CD4-positive, alpha-beta memory T cell (primary cell): ENCODE results near the gene SCN5A. TPM values are rescaled to one million over a fixed set of nuclear protein-coding genes. Genes with fewer than 3 reads are reported as not detected.

ENCODE experiments used
- CTCF ChIA-PET: fragments of 350-600 bp; sonication (Branson Sonifier 250); formaldehyde crosslinking; loops from one replicate; lab custom pipeline; 2021; ENCODE audit warnings: inconsistent platforms; ENCODE audit not compliant: partially characterized antibody; lab: Charles Lee
- POLR2A ChIA-PET: fragments of 350-600 bp; sonication (Branson Sonifier 250); formaldehyde crosslinking; loops from one replicate; lab custom pipeline; 2021; ENCODE audit not compliant: partially characterized antibody; lab: Charles Lee
- DNase-seq, 5 donors: peaks; one replicate each; pipeline versions ENCODE4 v3.0.0 to v3.0.0-alpha.2; 2020 to 2022; ENCODE audit warnings: mixed read lengths in 1 of 5
- H3K27ac ChIP-seq: one replicate; pipeline ENCODE4 v1.7.0; 2013; ENCODE audit warnings: low read depth, low read length
- H3K27me3 ChIP-seq: 2 replicates; pipeline ENCODE4 v1.7.0; 2013; ENCODE audit warnings: mild to moderate bottlenecking, low read length, moderate library complexity; ENCODE audit not compliant: insufficient read depth
- H3K36me3 ChIP-seq: 2 replicates; pipeline ENCODE4 v1.7.0; 2013; ENCODE audit warnings: mild to moderate bottlenecking, low read length, moderate library complexity; ENCODE audit not compliant: insufficient read depth
- H3K4me1 ChIP-seq: 2 replicates; pipeline ENCODE4 v1.7.0; 2013; ENCODE audit warnings: mild to moderate bottlenecking, low read length, moderate library complexity; ENCODE audit not compliant: insufficient read depth
- H3K4me3 ChIP-seq, 2 donors: one replicate each; pipeline ENCODE4 v1.7.0; 2013; ENCODE audit warnings: low read length in 2 of 2, mild to moderate bottlenecking in 1 of 2
- H3K9me3 ChIP-seq, 2 donors: one replicate each; pipeline ENCODE4 v1.7.0; 2013; ENCODE audit warnings: low read length in 2 of 2, control low read depth in 1 of 2; ENCODE audit not compliant: control insufficient read depth in 1 of 2
- H3K27ac Mint-ChIP-seq, 7 donors: one replicate each; pipeline ENCODE4 v1.8.0; 2020 to 2021; ENCODE audit warnings: mixed read lengths in 7 of 7, mild to moderate bottlenecking in 6 of 7, inconsistent platforms in 3 of 7, moderate library complexity in 3 of 7
- H3K27me3 Mint-ChIP-seq, 2 donors: one replicate each; pipeline ENCODE4 v1.8.0; 2020 to 2021; ENCODE audit warnings: mixed read lengths in 2 of 2
- H3K36me3 Mint-ChIP-seq, 2 donors: one replicate each; pipeline ENCODE4 v1.8.0; 2020 to 2021; ENCODE audit warnings: mixed read lengths in 2 of 2, inconsistent platforms in 1 of 2, mild to moderate bottlenecking in 1 of 2
- H3K4me1 Mint-ChIP-seq, 4 donors: one replicate each; pipeline ENCODE4 v1.8.0; 2020 to 2021; ENCODE audit warnings: mixed read lengths in 4 of 4, mild to moderate bottlenecking in 1 of 4
- H3K4me3 Mint-ChIP-seq, 8 donors: one replicate each; pipeline ENCODE4 v1.8.0; 2020 to 2021; ENCODE audit warnings: mixed read lengths in 8 of 8, mild to moderate bottlenecking in 7 of 8, moderate library complexity in 6 of 8, inconsistent platforms in 3 of 8
- H3K9me3 Mint-ChIP-seq, 8 donors: one replicate each; pipeline ENCODE4 v1.8.0; 2020 to 2021; ENCODE audit warnings: mixed read lengths in 8 of 8, mild to moderate bottlenecking in 5 of 8, inconsistent platforms in 3 of 8, moderate library complexity in 1 of 8
- intact Hi-C: fragments of 100-400 bp; cut with micrococcal nuclease; formaldehyde crosslinking; loops from one replicate; pipeline ENCODE4 v1.15.1; 2023
- polyA plus RNA-seq, 2 donors: library from polyadenylated mRNA; unstranded; fragments of 300-500 nt; fragmentation: Illumina TruSeq; gene quantifications; one replicate each; pipeline ENCODE4 v1.2.3, GENCODE V29; 2021
- total RNA-seq, 2 experiments: library from RNA; stranded (reverse); gene quantifications; one replicate each; pipeline ENCODE4 v1.2.3, GENCODE V29; 2021

Gene SCN5A
- total and polyA plus RNA-seq, 4 experiments from 2014 or later, result 0.12 to 0.47 TPM; not detected in 2

- Mint-ChIP-seq H3K27me3 (no peaks in the 10 kb centered on the region), H3K27ac (peak overlapping the region in 2 of 7 donors; percentile 43 to 83), H3K4me1 (no peaks in the 10 kb centered on the region), H3K4me3 (no peak overlapping the region), H3K9me3 (no peaks in the 10 kb centered on the region), H3K36me3 (peaks cover 32 to 38% of the 10 kb centered on the region in 2 donors)
- intact Hi-C loops, result no loop called here
- Histone ChIP-seq H3K4me3 (no peak overlapping the region), H3K27me3 (no peaks in the 10 kb centered on the region), H3K27ac (no peak overlapping the region), H3K9me3 (no peaks in the 10 kb centered on the region), H3K36me3 (no peaks in the 10 kb centered on the region), H3K4me1 (no peaks in the 10 kb centered on the region)
- ChIA-PET CTCF (interaction anchor here (2.0 to 4.0 kb wide), 2 partner anchors 12 kb away, joined by 11 to 19 read pairs; no protein-coding TSS in a partner anchor), POLR2A (no interaction called here)
- no peak for DNase-seq
Measured at GRCh38 chr3:38533285-38533976, 116.1 kb downstream of the SCN5A start.

GRCh38 chr3:38532529-38532928 is 117.0 kb downstream of the SCN5A start:
- Histone ChIP-seq H3K4me3 (no peak overlapping the region), H3K27me3 (no peaks in the 10 kb centered on the region), H3K9me3 (no peaks in the 10 kb centered on the region), H3K4me1 (no peaks in the 10 kb centered on the region), H3K36me3 (no peaks in the 10 kb centered on the region), H3K27ac (no peak overlapping the region)
- Mint-ChIP-seq H3K27me3 (no peaks in the 10 kb centered on the region), H3K4me1 (peaks cover 0 to 1% (median 0%) of the 10 kb centered on the region in 4 donors), H3K36me3 (peaks cover 38 to 47% of the 10 kb centered on the region in 2 donors), H3K9me3 (no peaks in the 10 kb centered on the region), H3K27ac (no peak overlapping the region), H3K4me3 (no peak overlapping the region)
- CTCF ChIA-PET, result interaction anchor here (1.3 to 4.0 kb wide), 2 partner anchors 11 to 53 kb away, joined by 3 to 19 read pairs; no protein-coding TSS in a partner anchor
- POLR2A ChIA-PET, result no interaction called here
- intact Hi-C loops, result no loop called here
- no peak for DNase-seq

- no peaks in the 10 kb centered on the region for H3K9me3 ChIP-seq
- DNase-seq, result no peak
- H3K4me3 ChIP-seq, result no peak overlapping the region
- peaks cover 6% of the 10 kb centered on the region for H3K36me3 ChIP-seq
- intact Hi-C loops, result no loop called here
- no peak overlapping the region for H3K27ac ChIP-seq
- Mint-ChIP-seq H3K9me3 (no peaks in the 10 kb centered on the region), H3K36me3 (peaks cover 39 to 61% of the 10 kb centered on the region in 2 donors), H3K27ac (no peak overlapping the region), H3K4me1 (peaks cover 0 to 1% (median 0%) of the 10 kb centered on the region in 4 donors), H3K27me3 (no peaks in the 10 kb centered on the region), H3K4me3 (no peak overlapping the region)
- no peaks in the 10 kb centered on the region for H3K4me1 ChIP-seq
- CTCF ChIA-PET, result no interaction called here
- POLR2A ChIA-PET, result no interaction called here
- H3K27me3 ChIP-seq, result no peaks in the 10 kb centered on the region
Measured at GRCh38 chr3:38528457-38528856, 121.0 kb downstream of the SCN5A start.

DNA sequence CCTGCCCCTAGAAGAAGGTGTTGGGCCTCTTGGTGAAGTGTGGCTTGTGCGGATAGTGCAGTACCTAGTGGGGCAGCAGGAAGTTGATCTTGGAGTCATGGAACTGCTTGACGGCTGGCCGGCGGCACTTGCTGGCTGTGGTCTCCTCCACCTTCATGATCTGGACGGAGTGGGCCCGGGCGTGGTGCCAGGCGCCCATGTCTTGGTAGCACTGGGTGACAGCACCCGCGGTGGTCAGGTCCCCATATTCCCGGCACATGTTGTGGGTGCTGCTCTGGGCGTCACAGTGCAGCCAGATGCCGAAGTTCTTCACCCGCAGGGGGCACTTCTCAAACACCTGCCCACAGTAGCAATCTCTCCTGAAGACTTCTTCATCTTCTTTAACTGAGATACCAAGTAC is 122.7 kb downstream of the SCN5A start:
- Histone ChIP-seq H3K4me1 (no peaks in the 10 kb centered on the region), H3K36me3 (peaks cover 6% of the 10 kb centered on the region), H3K27ac (no peak overlapping the region), H3K9me3 (no peaks in the 10 kb centered on the region), H3K4me3 (no peak overlapping the region), H3K27me3 (no peaks in the 10 kb centered on the region)
- Mint-ChIP-seq H3K27ac (no peak overlapping the region), H3K36me3 (peaks cover 36 to 62% of the 10 kb centered on the region in 2 donors), H3K9me3 (no peaks in the 10 kb centered on the region), H3K4me1 (peaks cover 0 to 1% (median under 1%) of the 10 kb centered on the region in 4 donors), H3K4me3 (no peak overlapping the region), H3K27me3 (no peaks in the 10 kb centered on the region)
- no peak for DNase-seq
- CTCF ChIA-PET, result interaction anchor here (1.3 to 9.3 kb wide), 3 partner anchors 108 to 473 kb away, joined by 3 to 196 read pairs (median 9); no protein-coding TSS in a partner anchor
- POLR2A ChIA-PET, result no interaction called here
- intact Hi-C loops, result no loop called here

- H3K4me1 ChIP-seq, result peaks cover 21% of the 10 kb centered on the region
- no peak overlapping the region for H3K27ac ChIP-seq
- no peak overlapping the region for H3K4me3 ChIP-seq
- peaks cover 6% of the 10 kb centered on the region for H3K36me3 ChIP-seq
- DNase-seq, result no peak
- no peak overlapping the region for H3K4me3 Mint-ChIP-seq
- POLR2A ChIA-PET, result no interaction called here
- H3K27me3 Mint-ChIP-seq, result no peaks in the 10 kb centered on the region
- no peak overlapping the region for H3K27ac Mint-ChIP-seq
- H3K4me1 Mint-ChIP-seq, result peaks cover 19 to 26% (median 23%) of the 10 kb centered on the region in 4 donors
- H3K36me3 Mint-ChIP-seq, result peaks cover 32 to 50% of the 10 kb centered on the region in 2 donors
- intact Hi-C loops, result no loop called here
- no peaks in the 10 kb centered on the region for H3K9me3 Mint-ChIP-seq
- H3K9me3 ChIP-seq, result no peaks in the 10 kb centered on the region
- CTCF ChIA-PET, result interaction anchor here (0.9 to 9.3 kb wide), 8 partner anchors 13 to 476 kb away, joined by 3 to 196 read pairs (median 5); partner anchors contain the start of gene EXOG
- H3K27me3 ChIP-seq, result no peaks in the 10 kb centered on the region
Measured at GRCh38 chr3:38524141-38524739, 125.2 kb downstream of the SCN5A start.

GRCh38 chr3:38522002-38522401 is 127.5 kb downstream of the SCN5A start:
- intact Hi-C loops, result no loop called here
- ChIA-PET CTCF (interaction anchor here (0.6 to 9.3 kb wide), 45 partner anchors 9 to 1538 kb away, joined by 3 to 196 read pairs (median 5); partner anchors contain the start of genes EXOG and XYLB), POLR2A (interaction anchor here (0.7 to 2.3 kb wide), 4 partner anchors 17 to 129 kb away, joined by 3 to 13 read pairs (median 4); partner anchors contain the start of gene EXOG)
- peaks cover 31% of the 10 kb centered on the region for H3K4me1 ChIP-seq
- Mint-ChIP-seq H3K36me3 (peaks cover 25 to 40% of the 10 kb centered on the region in 2 donors), H3K9me3 (no peaks in the 10 kb centered on the region), H3K4me1 (peaks cover 27 to 36% (median 32%) of the 10 kb centered on the region in 4 donors), H3K27me3 (no peaks in the 10 kb centered on the region), H3K27ac (no peak overlapping the region), H3K4me3 (no peak overlapping the region)
- H3K36me3 ChIP-seq, result peaks cover 6% of the 10 kb centered on the region
- no peak for DNase-seq
- no peaks in the 10 kb centered on the region for H3K9me3 ChIP-seq
- H3K27ac ChIP-seq, result no peak overlapping the region
- no peaks in the 10 kb centered on the region for H3K27me3 ChIP-seq
- no peak overlapping the region for H3K4me3 ChIP-seq
